H1 (cell line): ENCODE measurements around the gene ZYG11B.

Experiments
- ATF2 ChIP-seq: IDR thresholded peaks from 2 replicates; pipeline ENCODE4 v1.6.1; 2012; ENCODE audit warnings: low read length, inconsistent platforms
- JUND ChIP-seq: IDR thresholded peaks from 2 replicates; pipeline ENCODE4 v1.6.1; 2011; ENCODE audit warnings: mild to moderate bottlenecking, improper control_type of control experiment, low read length
- POLR2AphosphoS5 ChIP-seq: IDR thresholded peaks from 2 replicates; pipeline ENCODE4 v1.6.1; 2011; ENCODE audit warnings: low read depth, low read length
- SAP30 ChIP-seq: fragments of 300-600 bp; sonication (generic); IDR thresholded peaks from 2 replicates; pipeline ENCODE4 v1.7.1; 2012; ENCODE audit warnings: low read length, moderate library complexity, mild to moderate bottlenecking, inconsistent platforms; ENCODE audit not compliant: insufficient read depth, insufficient replicate concordance
- YY1 ChIP-seq: IDR thresholded peaks from 2 replicates; pipeline ENCODE4 v1.6.1; 2011; ENCODE audit warnings: low read depth, mild to moderate bottlenecking, low read length

GRCh38 chr1:52795464-52795863 lies 69.2 kb downstream of the ZYG11B start:
- TF ChIP-seq POLR2AphosphoS5 (no peak), SAP30 (no peak), ATF2 (no peak), YY1 (no peak), JUND (no peak)
